HG03039 (cell line): ENCODE data around the gene GPR155.
"Not testable (repeated sequence)": the region's sequence is repeated elsewhere in the genome, so short reads cannot be mapped to it uniquely, and the experiment has no call there.

ENCODE experiments used
- ATAC-seq: cut with Tn5 transposase; IDR thresholded peaks from one replicate; pipeline ENCODE4 v1.9.1; 2021; ENCODE audit warnings: mild to moderate bottlenecking, moderate library complexity; ENCODE audit not compliant: unreplicated experiment

The GPR155 gene

GRCh38 chr2:174493549-174494331 lies 6.9 kb upstream of the GPR155 start:
- no peak for ATAC-seq

GRCh38 chr2:174492963-174493431 lies 6.2 kb upstream of the GPR155 start:
- ATAC-seq, result peak; percentile 91

DNA sequence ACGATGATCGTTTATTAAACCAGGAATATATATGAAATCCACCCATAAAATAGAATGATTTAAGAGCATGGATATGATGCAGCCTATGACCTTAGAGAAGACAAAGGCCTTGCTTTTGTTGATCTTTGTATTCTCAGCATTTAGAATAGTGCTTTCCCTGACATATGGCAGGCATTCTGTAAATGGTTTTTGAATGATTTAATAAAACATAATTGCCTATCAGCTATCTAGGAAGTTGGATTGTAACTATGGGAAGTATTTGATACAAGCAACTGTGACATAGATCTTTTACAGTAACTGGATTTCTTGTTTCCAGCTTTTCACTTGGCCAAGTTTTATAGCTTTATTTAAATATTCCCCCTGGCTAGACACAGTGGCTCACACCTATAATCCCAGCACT lies 5.1 kb upstream of the GPR155 start:
- no peak for ATAC-seq

DNA sequence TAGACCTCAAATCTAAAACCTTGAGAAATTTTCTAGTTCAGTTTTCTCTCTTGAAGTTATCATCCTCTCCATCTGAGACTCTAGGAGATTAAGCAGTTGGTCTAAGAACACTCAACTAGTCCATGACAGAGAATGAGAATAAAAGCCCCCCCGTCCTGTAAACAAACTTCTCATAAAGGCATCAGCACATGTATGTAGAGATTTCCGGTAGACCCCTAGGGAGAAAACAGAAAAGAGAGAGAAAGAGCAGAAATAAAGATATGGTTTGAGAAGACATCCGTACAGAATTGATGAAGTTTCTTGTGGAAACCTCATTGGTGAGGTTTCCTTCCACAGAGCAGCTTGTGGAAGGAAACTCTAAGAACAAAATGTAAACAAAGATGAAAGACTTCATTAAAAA lies 3.2 kb upstream of the GPR155 start:
- ATAC-seq, result no peak

GRCh38 chr2:174489520-174489919 lies 2.7 kb upstream of the GPR155 start:
- not testable (repeated sequence) for ATAC-seq

DNA sequence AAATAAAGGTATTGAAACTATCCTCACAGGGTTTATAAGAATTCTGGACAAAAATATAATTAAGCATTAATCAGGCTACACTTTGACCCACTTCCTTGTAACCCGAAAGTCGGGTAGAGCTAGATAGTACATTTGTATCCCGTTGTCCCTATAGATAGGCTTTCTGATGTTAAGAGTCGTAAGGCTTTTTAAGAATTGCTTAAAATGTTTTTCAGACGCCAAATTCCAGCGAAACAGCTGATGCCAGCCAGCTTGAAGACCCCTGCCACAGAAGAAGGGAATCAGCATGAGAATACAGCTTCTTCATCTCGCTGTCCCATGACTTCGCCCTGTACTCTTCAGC lies 962 bp upstream of the GPR155 start:
- no peak for ATAC-seq

- ATAC-seq, result peak; percentile 96
Observed at GRCh38 chr2:174487108-174487819, 435 bp upstream of the GPR155 start.

DNA sequence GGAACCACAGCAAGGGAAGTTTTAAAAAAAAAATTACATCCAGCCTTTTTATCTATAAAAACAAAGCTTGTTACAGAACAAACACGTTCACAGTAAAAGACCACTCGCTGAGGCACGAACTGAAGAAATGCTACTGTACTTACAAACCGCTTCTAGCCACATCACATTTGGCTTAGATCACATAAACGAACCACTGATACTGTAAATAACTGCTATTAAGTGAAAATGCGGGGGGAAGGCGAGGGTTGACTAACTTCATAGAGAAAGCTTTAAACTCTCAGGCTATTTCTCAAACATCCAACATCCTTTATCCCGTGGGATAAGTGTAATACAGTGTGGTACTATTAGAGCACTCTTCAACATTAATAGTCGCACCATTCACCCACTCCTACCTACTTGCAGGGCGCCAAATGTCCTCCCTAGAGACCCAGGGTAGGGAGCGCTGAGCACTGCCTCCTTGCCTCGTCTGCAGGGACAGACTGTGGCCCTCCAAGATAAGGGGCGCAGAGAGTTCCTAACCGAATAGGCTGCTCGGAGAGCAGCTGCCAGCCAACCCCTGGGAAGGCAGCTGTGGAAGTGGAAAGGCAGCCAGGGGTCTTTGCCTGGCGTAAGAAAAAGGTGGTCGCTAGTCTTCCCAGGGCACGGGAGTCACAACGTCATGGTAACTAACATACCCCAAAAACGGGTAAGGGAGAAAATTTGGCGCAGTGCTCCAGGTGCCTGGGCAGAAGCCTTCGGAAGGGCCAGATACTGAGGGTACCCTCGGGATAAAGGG lies 854 bp downstream of the GPR155 start:
- ATAC-seq, result no peak

- ATAC-seq, result not testable (repeated sequence)
Observed at GRCh38 chr2:174485045-174485444, 1.8 kb downstream of the GPR155 start.

DNA sequence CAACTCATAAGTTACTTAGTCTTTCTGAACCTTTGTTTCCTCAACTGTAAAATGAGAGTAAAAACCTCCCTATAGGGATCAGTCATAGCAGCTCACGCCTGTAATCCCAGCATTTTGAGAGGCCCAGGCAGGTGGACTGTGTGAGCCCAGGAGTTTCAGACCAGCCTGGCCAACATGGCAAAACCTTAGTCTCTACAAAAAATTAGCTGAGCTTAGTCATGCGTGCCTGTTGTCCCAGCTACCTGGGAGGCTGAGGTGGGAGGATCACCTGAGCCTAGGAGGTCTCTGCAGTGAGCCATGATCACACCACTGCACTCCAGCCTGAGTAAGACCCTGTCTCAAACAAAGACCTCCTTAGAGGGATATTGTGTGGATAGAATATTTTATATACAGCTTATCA lies 2.3 kb downstream of the GPR155 start:
- ATAC-seq, result no peak

GRCh38 chr2:174482854-174483253 lies 4.0 kb downstream of the GPR155 start:
- no peak for ATAC-seq

DNA sequence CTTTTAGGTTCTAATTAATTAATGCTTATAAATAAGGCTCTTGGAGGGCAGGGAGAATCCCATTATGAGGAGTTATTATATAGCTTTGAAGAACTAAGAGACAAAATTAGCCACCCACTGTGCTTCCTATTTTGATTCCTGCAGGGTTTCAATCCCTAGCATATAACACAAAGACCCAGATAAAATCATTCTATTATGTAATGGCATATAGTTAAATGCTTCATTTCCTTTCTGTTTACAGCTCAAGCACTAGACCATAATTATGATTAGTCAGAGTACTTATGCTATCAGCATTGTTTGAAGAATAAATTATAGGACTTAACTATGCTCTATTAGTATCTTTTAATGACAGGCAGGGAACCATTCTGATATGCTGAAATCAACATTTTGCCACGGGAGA lies 9.1 kb downstream of the GPR155 start:
- ATAC-seq, result no peak

GRCh38 chr2:174473796-174474195 lies 13.0 kb downstream of the GPR155 start:
- no peak for ATAC-seq

GRCh38 chr2:174465327-174465726 lies 21.5 kb downstream of the GPR155 start:
- no peak for ATAC-seq

- no peak for ATAC-seq
Observed at GRCh38 chr2:174461221-174461620, 25.6 kb downstream of the GPR155 start.

GRCh38 chr2:174454566-174454965 lies 32.3 kb downstream of the GPR155 start:
- no peak for ATAC-seq

DNA sequence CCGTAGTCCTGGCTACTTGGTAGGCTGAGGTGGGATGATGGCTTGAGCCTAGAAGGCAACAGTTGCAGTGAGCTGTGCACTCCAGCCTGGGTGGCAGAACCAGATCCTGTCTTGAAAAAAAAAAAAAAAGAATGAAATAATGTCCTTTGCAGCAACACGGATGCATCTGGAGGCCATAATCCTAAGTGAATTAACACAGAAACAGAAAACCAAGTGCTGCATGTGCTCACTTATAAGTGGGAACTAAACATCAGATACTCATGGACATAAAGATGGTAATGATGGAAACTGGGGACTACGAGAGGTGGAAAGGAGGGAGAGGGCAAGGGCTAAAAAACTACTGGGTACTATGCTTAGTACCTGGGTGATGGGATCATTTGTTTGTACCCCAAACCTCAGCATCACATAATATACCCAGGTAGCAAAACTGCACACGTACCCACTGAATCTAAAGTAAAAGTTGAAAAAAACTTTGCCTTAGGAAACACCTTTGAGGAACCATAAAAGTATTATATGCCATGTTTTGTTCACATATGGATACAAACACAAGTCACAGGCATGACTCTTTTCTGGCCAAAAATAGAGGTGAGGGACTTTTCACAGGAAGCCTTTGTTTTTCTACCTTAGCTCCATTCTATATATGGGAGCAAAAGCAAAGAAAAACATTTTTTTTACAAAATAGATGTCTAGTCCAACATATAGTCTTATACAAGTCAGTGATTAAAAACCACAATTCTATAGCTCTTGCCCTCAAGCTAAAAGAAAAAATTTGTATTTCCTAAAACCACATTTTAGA lies 36.6 kb downstream of the GPR155 start:
- no peak for ATAC-seq

DNA sequence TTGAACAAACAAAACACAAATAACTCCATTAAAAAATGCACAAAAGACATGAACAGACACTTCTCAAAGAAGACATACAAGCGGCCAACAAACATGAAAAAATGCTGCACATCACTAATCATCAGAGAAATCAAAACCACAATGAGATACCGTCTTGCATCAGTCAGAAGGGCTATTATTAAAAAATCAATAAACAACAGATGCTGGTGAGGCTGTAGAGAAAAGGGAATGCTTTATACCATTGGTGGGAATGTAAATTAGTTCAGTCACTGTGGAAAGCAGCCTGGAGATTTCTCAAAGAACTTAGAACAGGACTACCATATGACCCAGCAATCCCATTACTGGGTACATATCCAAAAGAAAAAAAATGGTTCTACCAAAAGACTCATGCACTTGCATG lies 37.8 kb downstream of the GPR155 start:
- ATAC-seq, result no peak

GRCh38 chr2:174446531-174446930 lies 40.3 kb downstream of the GPR155 start:
- ATAC-seq, result no peak

- no peak for ATAC-seq
Observed at GRCh38 chr2:174445248-174445647, 41.6 kb downstream of the GPR155 start.

DNA sequence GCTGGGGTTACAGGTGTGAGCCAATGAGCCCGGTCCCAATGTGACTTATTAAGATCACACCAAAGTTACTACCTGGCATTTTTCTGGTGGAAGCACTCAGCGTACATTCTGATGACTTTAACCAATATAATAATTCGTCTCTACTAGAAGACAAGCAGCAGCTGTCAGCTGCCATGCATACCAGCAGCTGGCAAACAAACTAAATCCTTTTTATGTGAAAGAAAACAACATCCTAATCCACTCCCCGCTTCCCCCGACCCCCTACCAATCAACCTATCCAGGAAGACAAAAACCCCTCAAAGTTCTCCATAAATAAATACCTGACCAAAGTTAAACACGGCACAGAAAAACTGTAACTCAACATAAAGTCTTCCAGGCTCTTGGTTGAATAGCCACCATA lies 42.1 kb downstream of the GPR155 start:
- ATAC-seq, result no peak
